GM12873 (cell line): Measurements from ENCODE around the gene ALAS1.

Experiments
- TF ChIP-seq, protein P1 (sequence below): IDR thresholded peaks from 2 replicates; pipeline ENCODE4 v1.5.1; 2012; ENCODE audit warnings: low read depth, mild to moderate bottlenecking, moderate library complexity, low read length, control low read depth; ENCODE audit not compliant: insufficient read depth; ENCODE audit errors: missing control alignments

Gene ALAS1

DNA sequence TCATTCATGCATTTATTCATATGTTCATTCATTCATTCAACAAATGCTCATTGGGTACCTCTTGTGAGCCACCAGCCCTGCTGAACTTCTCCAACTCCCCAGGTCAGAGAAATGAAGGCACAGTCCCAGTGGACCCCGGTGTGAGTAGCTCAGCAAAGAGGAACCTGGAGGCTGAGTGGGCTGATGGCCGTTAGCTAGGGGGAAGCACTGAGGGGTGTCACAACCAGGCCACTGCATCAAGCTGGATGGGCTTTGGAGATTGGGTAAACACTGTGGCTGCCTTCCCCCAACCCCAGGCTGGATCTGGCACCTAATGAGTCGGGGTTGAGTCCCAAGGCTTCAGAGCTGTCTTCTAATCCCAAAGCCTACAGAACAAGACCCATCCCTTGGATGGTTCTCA, 12.1 kb upstream of the ALAS1 start:
- TF ChIP-seq, protein P1, sequence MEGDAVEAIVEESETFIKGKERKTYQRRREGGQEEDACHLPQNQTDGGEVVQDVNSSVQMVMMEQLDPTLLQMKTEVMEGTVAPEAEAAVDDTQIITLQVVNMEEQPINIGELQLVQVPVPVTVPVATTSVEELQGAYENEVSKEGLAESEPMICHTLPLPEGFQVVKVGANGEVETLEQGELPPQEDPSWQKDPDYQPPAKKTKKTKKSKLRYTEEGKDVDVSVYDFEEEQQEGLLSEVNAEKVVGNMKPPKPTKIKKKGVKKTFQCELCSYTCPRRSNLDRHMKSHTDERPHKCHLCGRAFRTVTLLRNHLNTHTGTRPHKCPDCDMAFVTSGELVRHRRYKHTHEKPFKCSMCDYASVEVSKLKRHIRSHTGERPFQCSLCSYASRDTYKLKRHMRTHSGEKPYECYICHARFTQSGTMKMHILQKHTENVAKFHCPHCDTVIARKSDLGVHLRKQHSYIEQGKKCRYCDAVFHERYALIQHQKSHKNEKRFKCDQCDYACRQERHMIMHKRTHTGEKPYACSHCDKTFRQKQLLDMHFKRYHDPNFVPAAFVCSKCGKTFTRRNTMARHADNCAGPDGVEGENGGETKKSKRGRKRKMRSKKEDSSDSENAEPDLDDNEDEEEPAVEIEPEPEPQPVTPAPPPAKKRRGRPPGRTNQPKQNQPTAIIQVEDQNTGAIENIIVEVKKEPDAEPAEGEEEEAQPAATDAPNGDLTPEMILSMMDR = no peak

DNA sequence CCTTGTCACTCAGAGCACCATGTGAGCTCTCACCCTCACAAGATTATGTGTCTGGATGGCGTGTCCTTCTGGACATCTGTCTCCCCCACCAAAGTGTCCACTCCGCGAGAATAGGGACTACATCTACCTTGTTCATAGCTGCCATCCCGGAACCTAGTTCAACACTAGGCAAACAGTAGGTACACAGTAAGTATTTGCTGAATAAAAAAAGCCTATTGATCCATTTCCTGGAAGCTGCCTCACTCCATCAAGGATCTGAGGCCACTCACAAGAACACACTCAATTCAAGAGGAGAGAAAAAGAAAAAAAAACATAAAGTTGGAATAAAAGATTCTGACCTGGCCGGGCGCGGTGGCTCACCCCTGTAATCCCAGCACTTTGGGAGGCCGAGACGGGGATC, 11.2 kb upstream of the ALAS1 start:
- TF ChIP-seq, protein P1 = no peak

DNA sequence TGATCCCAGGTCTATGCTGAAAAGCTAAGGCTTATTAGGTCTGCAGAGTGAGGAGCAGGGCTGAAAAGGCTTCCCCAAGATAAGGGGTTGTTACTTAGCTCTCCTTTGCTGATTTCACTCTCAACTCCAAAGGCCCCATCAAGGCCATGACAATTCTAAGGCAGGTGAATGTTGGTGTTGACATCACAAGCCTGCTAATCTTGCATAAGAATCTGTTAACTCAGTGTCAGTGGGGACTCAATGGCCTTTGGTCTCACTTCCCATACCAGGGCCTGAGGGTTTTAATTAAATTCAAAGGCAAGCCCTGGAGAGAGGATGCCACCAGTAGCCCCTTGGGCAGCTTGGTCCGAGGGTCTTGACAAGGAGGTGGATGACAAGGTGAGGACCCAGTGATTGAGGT, 9.4 kb upstream of the ALAS1 start:
- TF ChIP-seq, protein P1 = no peak

DNA sequence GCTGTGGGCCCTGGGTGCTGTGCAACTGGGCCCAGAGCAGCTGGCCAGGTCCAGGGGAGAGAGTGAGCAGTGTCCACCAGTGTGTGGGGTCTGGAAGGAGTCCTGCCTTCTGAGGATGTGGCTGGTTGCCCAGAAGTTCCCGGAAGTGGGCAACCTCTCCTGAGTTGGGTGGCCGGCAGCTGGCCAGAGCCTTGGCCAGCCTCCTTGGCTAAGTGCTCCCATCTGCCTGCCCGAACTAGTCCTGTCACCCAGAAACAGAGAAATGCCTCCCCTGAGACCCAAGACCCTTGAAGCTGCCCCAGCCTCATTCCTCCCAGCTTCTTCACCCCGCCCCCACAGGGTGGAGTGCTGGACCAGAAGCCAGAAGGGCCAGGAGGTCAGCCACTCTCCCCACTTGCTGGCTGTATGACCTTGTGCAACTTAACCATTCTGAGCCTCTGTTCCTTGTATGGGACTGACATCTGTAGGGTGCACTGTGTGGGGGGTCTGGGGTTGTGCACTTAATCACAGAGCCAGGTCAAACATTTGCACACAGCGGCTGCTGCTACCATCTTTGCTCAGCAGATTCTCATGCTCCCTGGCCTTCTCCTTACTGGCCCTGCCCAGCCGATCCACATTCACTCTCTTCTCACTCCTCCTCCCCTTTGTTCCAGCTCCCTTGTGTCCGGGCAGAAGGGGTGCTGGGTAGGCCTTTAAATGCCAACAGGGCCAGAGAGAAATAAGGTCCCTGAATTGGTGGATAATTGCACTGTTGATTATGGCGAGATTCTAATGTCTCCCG, 7.5 kb upstream of the ALAS1 start:
- TF ChIP-seq, protein P1 = no peak

DNA sequence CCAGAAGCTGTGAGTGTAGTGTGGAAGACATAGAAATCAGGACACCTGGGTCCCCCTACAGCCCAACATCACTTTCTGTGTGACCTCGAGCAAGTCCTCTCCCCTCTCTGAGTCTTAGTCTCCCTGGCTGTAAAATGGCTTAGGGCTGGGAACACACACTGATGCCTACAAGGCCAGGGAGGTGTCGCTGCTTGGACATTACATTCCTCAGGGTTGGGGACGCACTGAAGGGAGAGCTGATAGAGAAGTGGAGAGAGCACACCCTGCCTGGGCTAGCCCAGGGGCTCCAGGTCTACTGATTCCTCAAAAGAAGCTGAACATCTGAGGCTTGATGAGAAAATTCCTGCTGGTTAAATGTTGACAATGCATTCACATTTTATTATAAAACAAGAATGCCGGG, 6.3 kb upstream of the ALAS1 start:
- TF ChIP-seq, protein P1 = no peak

DNA sequence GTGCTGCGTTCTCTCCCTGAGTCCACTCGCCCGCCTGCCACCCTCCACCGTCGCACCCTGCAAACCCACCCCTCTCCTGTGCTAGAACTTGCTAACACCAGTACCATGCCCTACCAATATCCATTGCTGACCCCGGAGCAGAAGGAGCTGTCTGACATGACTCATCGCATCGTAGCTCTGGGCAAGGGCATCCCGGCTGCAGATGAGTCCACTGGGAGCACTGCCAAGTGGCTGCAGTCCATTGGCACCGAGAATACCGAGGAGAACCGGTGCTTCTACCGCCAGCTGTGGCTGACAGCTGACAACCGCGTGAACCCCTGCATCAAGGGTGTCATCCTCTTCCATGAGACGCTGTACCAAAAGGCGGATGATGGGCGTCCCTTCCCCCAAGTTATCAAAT, 4.9 kb upstream of the ALAS1 start:
- TF ChIP-seq, protein P1 = no peak

DNA sequence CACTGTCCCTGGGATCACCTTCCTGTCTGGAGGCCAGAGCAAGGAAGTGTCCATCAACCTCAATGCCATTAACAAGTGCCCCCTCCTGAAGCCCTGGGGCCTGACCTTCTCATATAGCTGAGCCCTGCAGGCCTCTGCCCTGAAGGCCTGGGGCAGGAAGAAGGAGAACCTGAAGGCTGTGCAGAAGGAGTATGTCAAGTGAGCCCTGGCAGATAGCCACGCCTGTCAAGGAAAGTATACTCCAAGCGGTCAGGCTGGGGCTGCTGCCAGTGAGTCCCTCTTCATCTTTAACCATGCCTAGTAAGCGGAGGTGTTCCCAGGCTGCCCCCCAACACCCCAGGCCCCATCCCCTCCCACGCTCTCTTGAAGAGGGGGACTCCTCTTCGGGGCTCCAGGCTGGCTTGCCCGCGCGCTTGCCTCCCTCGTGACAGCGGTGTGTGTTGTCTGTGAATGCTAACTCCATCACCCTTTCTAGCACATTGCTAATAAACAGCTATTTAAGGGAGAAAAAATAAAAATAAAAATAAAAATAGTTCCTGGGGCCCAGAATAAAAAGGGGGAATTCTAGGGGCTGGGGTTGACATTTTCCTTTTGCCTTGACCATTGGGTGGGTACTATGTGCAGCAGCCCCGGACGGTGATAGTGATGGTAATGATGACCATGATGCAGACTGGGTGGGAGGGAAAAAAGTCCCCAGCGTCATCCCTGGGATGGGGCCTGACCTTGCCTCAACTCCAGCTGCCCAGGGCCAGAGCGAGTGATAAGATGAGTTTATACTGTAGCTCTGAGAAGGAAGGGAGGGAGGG, 3.3 kb upstream of the ALAS1 start:
- TF ChIP-seq, protein P1 = no peak
